ENCODE results near the gene PDE11A. TPM values are rescaled to one million over a fixed set of nuclear protein-coding genes. Genes with fewer than 3 reads are reported as not detected.

The PDE11A gene
- total RNA-seq, 1 donor from 2014 or later, result 0.75 TPM

DNA sequence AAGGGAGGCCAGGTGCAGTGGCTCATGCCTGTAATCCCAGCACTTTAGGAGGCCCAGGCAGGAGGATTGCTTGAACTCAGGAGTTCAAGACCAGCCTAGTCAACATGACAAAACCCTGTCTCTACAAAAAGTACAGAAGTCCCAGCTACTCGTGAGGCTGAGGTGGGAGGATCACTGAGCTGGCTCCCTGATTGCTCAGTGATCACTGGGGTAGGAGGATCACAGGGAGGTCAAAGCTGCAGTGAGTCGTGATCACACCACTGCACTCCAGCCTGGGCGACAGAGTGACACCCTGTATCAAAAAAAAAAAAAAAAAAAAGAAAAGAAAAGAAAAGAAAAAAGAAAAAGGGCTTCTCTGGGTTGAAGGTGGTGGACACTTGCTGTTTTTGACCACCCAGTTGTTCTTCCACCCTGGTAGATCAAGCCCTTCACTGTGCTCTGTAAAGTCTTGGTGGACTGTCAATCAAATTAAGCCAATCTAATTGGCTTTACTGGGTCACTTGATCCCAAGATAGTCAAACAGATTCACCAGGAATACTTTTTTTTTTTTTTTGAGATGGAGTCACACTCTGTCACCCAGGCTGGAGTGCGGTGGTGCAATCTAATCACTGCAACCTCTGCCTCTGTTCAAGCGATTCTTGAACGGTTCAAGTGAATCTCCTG is 488.4 kb downstream of the PDE11A start:
- Histone ChIP-seq H3K4me1 (no peaks in the 10 kb centered on the region), H3K27ac (no peak overlapping the region), H3K36me3 (no peaks in the 10 kb centered on the region), H3K27me3 (no peaks in the 10 kb centered on the region), H3K4me3 (no peak overlapping the region), H3K9me3 (no peaks in the 10 kb centered on the region)
- TF ChIP-seq, protein P1, sequence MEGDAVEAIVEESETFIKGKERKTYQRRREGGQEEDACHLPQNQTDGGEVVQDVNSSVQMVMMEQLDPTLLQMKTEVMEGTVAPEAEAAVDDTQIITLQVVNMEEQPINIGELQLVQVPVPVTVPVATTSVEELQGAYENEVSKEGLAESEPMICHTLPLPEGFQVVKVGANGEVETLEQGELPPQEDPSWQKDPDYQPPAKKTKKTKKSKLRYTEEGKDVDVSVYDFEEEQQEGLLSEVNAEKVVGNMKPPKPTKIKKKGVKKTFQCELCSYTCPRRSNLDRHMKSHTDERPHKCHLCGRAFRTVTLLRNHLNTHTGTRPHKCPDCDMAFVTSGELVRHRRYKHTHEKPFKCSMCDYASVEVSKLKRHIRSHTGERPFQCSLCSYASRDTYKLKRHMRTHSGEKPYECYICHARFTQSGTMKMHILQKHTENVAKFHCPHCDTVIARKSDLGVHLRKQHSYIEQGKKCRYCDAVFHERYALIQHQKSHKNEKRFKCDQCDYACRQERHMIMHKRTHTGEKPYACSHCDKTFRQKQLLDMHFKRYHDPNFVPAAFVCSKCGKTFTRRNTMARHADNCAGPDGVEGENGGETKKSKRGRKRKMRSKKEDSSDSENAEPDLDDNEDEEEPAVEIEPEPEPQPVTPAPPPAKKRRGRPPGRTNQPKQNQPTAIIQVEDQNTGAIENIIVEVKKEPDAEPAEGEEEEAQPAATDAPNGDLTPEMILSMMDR (IDR thresholded peaks at IDR 0.05), result no peak
- intact Hi-C loops (cut with DNase I), result no loop called here
- no peak for DNase-seq (ENCODE audit: low spot score in 2 of 2)

DNA sequence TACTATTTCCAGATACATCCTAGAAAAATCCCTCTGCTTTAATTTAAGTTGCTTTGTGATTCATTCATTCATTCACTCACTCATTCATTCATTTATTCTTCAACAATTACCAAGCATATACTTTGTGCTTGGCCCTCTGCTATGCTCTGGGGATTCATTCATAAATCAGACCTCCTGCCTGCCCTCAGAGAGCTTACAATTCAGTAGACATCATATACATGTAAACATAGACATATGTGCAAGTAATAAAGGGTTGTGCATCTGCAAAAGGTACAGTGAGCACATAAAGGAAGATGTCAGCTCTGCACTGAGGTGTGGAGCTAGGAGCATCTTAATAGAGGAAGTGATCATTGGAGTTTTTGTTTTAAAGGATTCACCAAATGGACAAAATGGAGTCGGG is 490.6 kb downstream of the PDE11A start:
- no peaks in the 10 kb centered on the region for H3K36me3 ChIP-seq
- no peaks in the 10 kb centered on the region for H3K27me3 ChIP-seq
- intact Hi-C loops (cut with DNase I), result no loop called here
- no peaks in the 10 kb centered on the region for H3K4me1 ChIP-seq
- no peak overlapping the region for H3K27ac ChIP-seq
- TF ChIP-seq, protein P1 (IDR thresholded peaks at IDR 0.05), result no peak
- no peak for DNase-seq (ENCODE audit: low spot score in 2 of 2)
- H3K4me3 ChIP-seq, result no peak overlapping the region
- H3K9me3 ChIP-seq, result no peaks in the 10 kb centered on the region

DNA sequence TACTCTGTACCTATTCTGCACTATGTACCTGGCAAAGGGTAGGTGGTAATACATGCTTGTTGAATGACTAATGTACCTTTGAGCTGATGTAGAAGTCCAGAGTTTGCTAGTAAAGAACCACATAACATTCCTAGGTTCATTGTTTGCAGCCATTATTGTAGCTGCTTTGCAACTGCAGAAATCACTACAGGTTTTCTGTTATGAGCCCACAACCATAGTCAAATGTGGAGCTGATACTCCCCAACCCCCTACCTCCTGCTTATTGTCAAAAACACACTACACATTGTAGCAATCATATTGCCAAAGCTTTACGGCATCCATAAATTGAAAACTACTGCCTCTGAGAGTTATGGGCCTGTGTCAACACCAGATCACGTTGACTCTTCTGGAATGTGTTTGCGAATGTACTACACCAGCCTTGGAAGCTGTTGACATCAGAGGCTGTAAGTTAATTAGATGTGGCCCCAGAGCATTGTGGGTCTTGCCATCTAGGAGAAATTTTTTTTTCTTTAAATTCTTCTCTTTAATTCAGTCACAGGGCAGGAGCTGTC is 493.0 kb downstream of the PDE11A start:
- no peaks in the 10 kb centered on the region for H3K9me3 ChIP-seq
- H3K27ac ChIP-seq, result no peak overlapping the region
- TF ChIP-seq, protein P1 (IDR thresholded peaks at IDR 0.05), result no peak
- no peaks in the 10 kb centered on the region for H3K36me3 ChIP-seq
- DNase-seq (ENCODE audit: low spot score in 2 of 2), result no peak
- intact Hi-C loops (cut with DNase I), result no loop called here
- H3K4me3 ChIP-seq, result no peak overlapping the region
- H3K27me3 ChIP-seq, result no peaks in the 10 kb centered on the region
- no peaks in the 10 kb centered on the region for H3K4me1 ChIP-seq

DNA sequence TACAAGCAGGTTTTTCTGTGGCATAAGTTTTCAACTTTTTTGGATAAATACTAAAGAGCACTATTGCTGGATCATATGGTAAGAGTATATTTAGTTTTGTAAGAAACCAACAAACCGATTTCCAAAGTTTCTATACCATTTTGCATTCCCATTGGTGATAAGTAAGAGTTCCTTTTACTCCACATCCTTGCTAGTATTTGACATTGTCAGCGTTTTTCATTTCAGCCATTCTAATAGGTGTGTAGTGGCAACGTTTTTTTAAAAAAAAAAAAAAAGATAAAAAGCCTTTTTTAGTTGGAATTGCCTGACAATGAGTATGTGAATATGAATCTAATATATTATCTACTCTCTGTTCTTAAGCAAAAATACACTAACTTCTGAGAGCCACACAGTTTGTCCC is 494.1 kb downstream of the PDE11A start:
- H3K36me3 ChIP-seq, result no peaks in the 10 kb centered on the region
- H3K4me1 ChIP-seq, result no peaks in the 10 kb centered on the region
- H3K27me3 ChIP-seq, result no peaks in the 10 kb centered on the region
- no peak for DNase-seq (ENCODE audit: low spot score in 2 of 2)
- no peak overlapping the region for H3K4me3 ChIP-seq
- no peaks in the 10 kb centered on the region for H3K9me3 ChIP-seq
- TF ChIP-seq, protein P1 (IDR thresholded peaks at IDR 0.05), result no peak
- H3K27ac ChIP-seq, result no peak overlapping the region
- intact Hi-C loops (cut with DNase I), result no loop called here

DNA sequence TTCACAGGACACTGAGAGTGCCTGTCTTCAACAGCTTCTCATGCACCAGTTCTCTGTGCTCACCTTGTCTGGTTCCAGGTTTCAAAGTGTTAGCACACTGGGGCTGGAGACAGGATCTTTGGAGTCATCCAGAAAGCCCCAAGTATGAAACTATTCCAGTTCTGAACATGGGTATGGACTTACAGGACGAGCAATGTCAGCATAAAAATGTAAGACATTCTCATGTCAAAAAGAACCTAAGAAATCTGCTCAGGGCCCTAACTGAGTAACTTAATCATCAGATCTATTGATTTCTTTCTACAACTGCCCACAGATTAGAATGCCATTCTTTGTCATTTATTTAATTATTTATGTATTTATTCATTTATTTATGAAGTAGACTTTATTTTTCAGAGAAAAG is 495.5 kb downstream of the PDE11A start:
- H3K4me1 ChIP-seq, result no peaks in the 10 kb centered on the region
- no peaks in the 10 kb centered on the region for H3K36me3 ChIP-seq
- no peak overlapping the region for H3K4me3 ChIP-seq
- H3K27me3 ChIP-seq, result no peaks in the 10 kb centered on the region
- DNase-seq (ENCODE audit: low spot score in 2 of 2), result no peak
- intact Hi-C loops (cut with DNase I), result no loop called here
- no peaks in the 10 kb centered on the region for H3K9me3 ChIP-seq
- TF ChIP-seq, protein P1 (IDR thresholded peaks at IDR 0.05), result no peak
- H3K27ac ChIP-seq, result no peak overlapping the region
